Astrocyte (in vitro differentiated cells and primary cell): ENCODE data around the gene ESD. TPM values are rescaled to one million over a fixed set of nuclear protein-coding genes. Genes with fewer than 3 reads are reported as not detected.

Experiments
- DNase-seq: peaks from one replicate; pipeline ENCODE4 v3.0.0-alpha.2; 2010; ENCODE audit warnings: low read depth
- FAIRE-seq: peaks from 2 replicates; lab custom pipeline; 2011; peaks lifted over from hg19 to GRCh38; lab: Jason Lieb, UNC
- H2AFZ ChIP-seq: 2 replicates; pipeline ENCODE4 v1.6.0; 2012; ENCODE audit warnings: low read depth, low read length, inconsistent platforms
- H3K27ac ChIP-seq: 2 replicates; pipeline ENCODE4 v1.5.1; 2011; ENCODE audit warnings: low read depth, low read length, inconsistent platforms
- H3K27me3 ChIP-seq: 2 replicates; pipeline ENCODE4 v1.6.0; 2011; ENCODE audit warnings: low read length, inconsistent platforms; ENCODE audit not compliant: insufficient read depth
- H3K36me3 ChIP-seq: 2 replicates; pipeline ENCODE4 v1.5.1; 2011; ENCODE audit warnings: low read length, inconsistent platforms; ENCODE audit not compliant: insufficient read depth
- H3K4me1 ChIP-seq: 2 replicates; pipeline ENCODE4 v1.5.1; 2011; ENCODE audit warnings: low read length, inconsistent platforms; ENCODE audit not compliant: insufficient read depth
- H3K4me2 ChIP-seq: 2 replicates; pipeline ENCODE4 v1.6.0; 2012; ENCODE audit warnings: low read length, inconsistent platforms
- H3K4me3 ChIP-seq: 2 replicates; pipeline ENCODE4 v1.5.1; 2011; ENCODE audit warnings: low read depth, mild to moderate bottlenecking, low read length, inconsistent platforms; ENCODE audit not compliant: insufficient read depth
- H3K79me2 ChIP-seq: 2 replicates; pipeline ENCODE4 v1.6.0; 2012; ENCODE audit warnings: mild to moderate bottlenecking, low read length, inconsistent platforms; ENCODE audit not compliant: insufficient read depth
- H3K9ac ChIP-seq: 2 replicates; pipeline ENCODE4 v1.6.0; 2012; ENCODE audit warnings: mild to moderate bottlenecking, low read length, inconsistent platforms
- H3K9me3 ChIP-seq: 2 replicates; pipeline ENCODE4 v1.5.1; 2012; ENCODE audit warnings: low read depth, mild to moderate bottlenecking, low read length, inconsistent platforms; ENCODE audit not compliant: insufficient read depth
- H4K20me1 ChIP-seq: 2 replicates; pipeline ENCODE4 v1.6.0; 2012; ENCODE audit warnings: low read length, inconsistent platforms; ENCODE audit not compliant: insufficient read depth
- H3K27ac Mint-ChIP-seq: one replicate; pipeline ENCODE4 v1.8.0; 2021; ENCODE audit warnings: mild to moderate bottlenecking, mixed read lengths; ENCODE audit not compliant: unreplicated experiment
- H3K27me3 Mint-ChIP-seq: one replicate; pipeline ENCODE4 v1.8.0; 2021; ENCODE audit warnings: low read depth, mixed read lengths; ENCODE audit not compliant: unreplicated experiment
- H3K36me3 Mint-ChIP-seq: one replicate; pipeline ENCODE4 v1.8.0; 2021; ENCODE audit warnings: low read depth, mixed read lengths; ENCODE audit not compliant: unreplicated experiment
- H3K4me1 Mint-ChIP-seq: one replicate; pipeline ENCODE4 v1.8.0; 2021; ENCODE audit warnings: low read depth, mixed read lengths; ENCODE audit not compliant: unreplicated experiment
- H3K4me3 Mint-ChIP-seq: one replicate; pipeline ENCODE4 v1.8.0; 2021; ENCODE audit warnings: mild to moderate bottlenecking, moderate library complexity, mixed read lengths; ENCODE audit not compliant: unreplicated experiment
- H3K9me3 Mint-ChIP-seq: one replicate; pipeline ENCODE4 v1.8.0; 2021; ENCODE audit warnings: mild to moderate bottlenecking, mixed read lengths; ENCODE audit not compliant: unreplicated experiment
- EZH2 ChIP-seq: IDR thresholded peaks from 2 replicates; pipeline ENCODE4 v1.6.1; 2012; ENCODE audit warnings: mild to moderate bottlenecking, low read length, inconsistent platforms; ENCODE audit not compliant: insufficient read depth
- total RNA-seq: library from RNA; stranded (reverse); gene quantifications from 2 replicates; pipeline ENCODE4 v1.2.1, GENCODE V29; 2021
- TF ChIP-seq, protein P1 (sequence below): IDR thresholded peaks from 2 replicates; pipeline ENCODE4 v1.5.1; 2011; ENCODE audit warnings: low read depth, mild to moderate bottlenecking, inconsistent platforms, low read length, moderate library complexity; ENCODE audit not compliant: insufficient read depth

The ESD gene
- total RNA-seq, 1 donor from 2014 or later = 91.3 TPM

DNA sequence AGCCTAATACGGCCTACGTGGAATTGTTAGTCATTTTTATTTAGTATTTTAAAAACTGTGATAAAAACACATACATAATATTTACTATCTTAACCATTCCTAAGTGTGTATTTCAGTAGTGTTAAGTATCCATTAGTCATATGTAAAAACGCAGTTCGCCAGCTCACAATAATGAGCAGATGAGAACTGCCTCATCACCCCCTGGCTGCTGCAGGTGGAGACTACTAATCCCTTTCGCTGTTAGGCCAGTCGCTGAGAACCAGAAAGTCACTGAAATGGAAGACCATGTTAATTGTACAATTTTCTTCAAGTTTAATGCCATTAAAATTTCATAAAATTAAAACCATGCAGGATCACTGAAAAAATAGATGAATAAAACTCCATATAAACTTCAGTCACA, 1.6 kb downstream of the ESD start:
- Histone ChIP-seq H3K36me3 (peaks cover 12% of the 10 kb centered on the region), H3K4me1 (peaks cover 16% of the 10 kb centered on the region), H3K79me2 (peaks cover 43% of the 10 kb centered on the region), H3K4me2 (peak overlapping the region; percentile 93), H3K9ac (no peak overlapping the region), H3K4me3 (no peak overlapping the region), H3K27me3 (no peaks in the 10 kb centered on the region), H2AFZ (no peak overlapping the region), H3K27ac (no peak overlapping the region), H4K20me1 (peaks cover 13% of the 10 kb centered on the region), H3K9me3 (no peaks in the 10 kb centered on the region)
- Mint-ChIP-seq H3K9me3 (no peaks in the 10 kb centered on the region), H3K4me3 (peak overlapping the region; percentile 99), H3K27me3 (no peaks in the 10 kb centered on the region), H3K36me3 (peaks cover 3% of the 10 kb centered on the region), H3K27ac (peak overlapping the region; percentile 50), H3K4me1 (peaks cover 12% of the 10 kb centered on the region)
- FAIRE-seq (no peak), DNase-seq (peak; percentile 22)
- no peak for TF ChIP-seq EZH2
- TF ChIP-seq, protein P1, sequence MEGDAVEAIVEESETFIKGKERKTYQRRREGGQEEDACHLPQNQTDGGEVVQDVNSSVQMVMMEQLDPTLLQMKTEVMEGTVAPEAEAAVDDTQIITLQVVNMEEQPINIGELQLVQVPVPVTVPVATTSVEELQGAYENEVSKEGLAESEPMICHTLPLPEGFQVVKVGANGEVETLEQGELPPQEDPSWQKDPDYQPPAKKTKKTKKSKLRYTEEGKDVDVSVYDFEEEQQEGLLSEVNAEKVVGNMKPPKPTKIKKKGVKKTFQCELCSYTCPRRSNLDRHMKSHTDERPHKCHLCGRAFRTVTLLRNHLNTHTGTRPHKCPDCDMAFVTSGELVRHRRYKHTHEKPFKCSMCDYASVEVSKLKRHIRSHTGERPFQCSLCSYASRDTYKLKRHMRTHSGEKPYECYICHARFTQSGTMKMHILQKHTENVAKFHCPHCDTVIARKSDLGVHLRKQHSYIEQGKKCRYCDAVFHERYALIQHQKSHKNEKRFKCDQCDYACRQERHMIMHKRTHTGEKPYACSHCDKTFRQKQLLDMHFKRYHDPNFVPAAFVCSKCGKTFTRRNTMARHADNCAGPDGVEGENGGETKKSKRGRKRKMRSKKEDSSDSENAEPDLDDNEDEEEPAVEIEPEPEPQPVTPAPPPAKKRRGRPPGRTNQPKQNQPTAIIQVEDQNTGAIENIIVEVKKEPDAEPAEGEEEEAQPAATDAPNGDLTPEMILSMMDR = no peak

DNA sequence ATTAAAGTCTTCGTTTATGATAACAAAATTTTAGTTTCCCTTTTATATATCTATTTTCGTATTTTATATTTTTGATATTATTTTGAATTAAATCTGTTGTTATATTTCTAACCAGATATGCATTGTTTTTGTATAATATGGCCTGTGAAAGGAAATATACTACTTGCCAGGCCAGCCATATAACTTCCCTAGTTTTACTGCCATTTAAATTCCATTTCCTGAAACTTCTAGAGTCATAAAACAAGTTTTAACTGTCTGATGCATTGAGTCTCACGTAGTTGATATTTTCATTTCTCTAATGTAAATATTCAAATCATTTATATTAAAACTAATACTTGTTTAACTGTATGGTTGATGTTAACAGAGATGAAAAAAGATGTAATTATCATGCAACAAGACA, 13.5 kb downstream of the ESD start:
- no peak overlapping the region for H3K27ac ChIP-seq
- no peak for DNase-seq
- FAIRE-seq = no peak
- H3K9me3 ChIP-seq = no peaks in the 10 kb centered on the region
- no peak overlapping the region for H3K4me3 ChIP-seq
- H3K27me3 ChIP-seq = no peaks in the 10 kb centered on the region
- Mint-ChIP-seq H3K4me1 (peaks cover 5% of the 10 kb centered on the region), H3K4me3 (no peak overlapping the region), H3K36me3 (peaks cover under 1% of the 10 kb centered on the region), H3K27me3 (no peaks in the 10 kb centered on the region), H3K9me3 (no peaks in the 10 kb centered on the region), H3K27ac (no peak overlapping the region)
- H3K4me2 ChIP-seq = no peak overlapping the region
- peaks cover 3% of the 10 kb centered on the region for H4K20me1 ChIP-seq
- no peak overlapping the region for H3K9ac ChIP-seq
- no peak overlapping the region for H2AFZ ChIP-seq
- TF ChIP-seq, protein P1 = no peak
- no peak for TF ChIP-seq EZH2
- H3K79me2 ChIP-seq = peaks cover 2% of the 10 kb centered on the region
- H3K36me3 ChIP-seq = peaks cover 58% of the 10 kb centered on the region
- H3K4me1 ChIP-seq = no peaks in the 10 kb centered on the region

DNA sequence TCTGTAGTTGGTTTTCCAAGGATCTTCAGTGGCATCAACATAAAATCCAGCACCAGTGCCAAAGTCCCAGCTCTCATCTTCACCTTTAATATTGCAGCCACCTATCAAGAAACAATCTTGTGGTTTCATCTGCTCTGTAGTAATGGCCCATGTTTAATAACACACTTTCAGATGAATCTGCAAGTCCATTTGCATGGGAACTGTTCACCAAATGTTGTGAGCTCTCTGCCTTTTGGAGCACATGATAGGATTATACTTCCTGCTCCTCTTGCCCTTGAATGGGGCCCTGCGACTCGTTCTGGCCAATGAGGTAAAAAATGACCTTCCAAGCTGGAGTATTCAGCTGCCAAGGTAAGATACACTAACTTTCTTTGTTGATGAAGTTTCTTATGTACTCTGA, 14.3 kb downstream of the ESD start:
- no peak overlapping the region for H2AFZ ChIP-seq
- H3K4me3 Mint-ChIP-seq = no peak overlapping the region
- no peak overlapping the region for H3K27ac Mint-ChIP-seq
- no peaks in the 10 kb centered on the region for H3K4me1 ChIP-seq
- H3K4me2 ChIP-seq = no peak overlapping the region
- peaks cover 3% of the 10 kb centered on the region for H4K20me1 ChIP-seq
- no peak for DNase-seq
- H3K27ac ChIP-seq = no peak overlapping the region
- no peak overlapping the region for H3K9ac ChIP-seq
- H3K27me3 Mint-ChIP-seq = no peaks in the 10 kb centered on the region
- peaks cover 3% of the 10 kb centered on the region for H3K4me1 Mint-ChIP-seq
- no peaks in the 10 kb centered on the region for H3K9me3 ChIP-seq
- H3K4me3 ChIP-seq = no peak overlapping the region
- no peaks in the 10 kb centered on the region for H3K9me3 Mint-ChIP-seq
- peaks cover 2% of the 10 kb centered on the region for H3K79me2 ChIP-seq
- FAIRE-seq = no peak
- TF ChIP-seq, protein P1 = no peak
- TF ChIP-seq EZH2 = no peak
- H3K36me3 ChIP-seq = peaks cover 60% of the 10 kb centered on the region
- H3K36me3 Mint-ChIP-seq = no peaks in the 10 kb centered on the region
- H3K27me3 ChIP-seq = no peaks in the 10 kb centered on the region
